HepG2 (cell line): ENCODE results near the gene QSOX1. TPM values are rescaled to one million over a fixed set of nuclear protein-coding genes. Genes with fewer than 3 reads are reported as not detected.

Experiments used
- HDAC1 ChIP-seq: sonication (generic); formaldehyde crosslinking; IDR thresholded peaks from 2 replicates; pipeline ENCODE4 v1.5.1; 2020; ENCODE audit warnings: mild to moderate bottlenecking, missing genetic modification reagents
- HIC2 ChIP-seq: sonication (generic); formaldehyde crosslinking; IDR thresholded peaks from 2 replicates; pipeline ENCODE4 v1.9.0; 2022; ENCODE audit warnings: low read depth, missing genetic modification reagents
- MED1 ChIP-seq: sonication (generic); formaldehyde crosslinking; IDR thresholded peaks from 2 replicates; pipeline ENCODE4 v1.4.0; 2020; ENCODE audit warnings: missing genetic modification reagents
- POLR2AphosphoS5 ChIP-seq: IDR thresholded peaks from 2 replicates; pipeline ENCODE4 v1.6.1; 2012; ENCODE audit warnings: low read depth, low read length
- RXRA ChIP-seq: sonication (generic); formaldehyde crosslinking; IDR thresholded peaks from 2 replicates; pipeline ENCODE4 v1.5.1; 2020; ENCODE audit warnings: missing genetic modification reagents
- SMYD3 ChIP-seq: sonication (generic); formaldehyde crosslinking; IDR thresholded peaks from 2 replicates; pipeline ENCODE4 v1.8.1; 2023; ENCODE audit warnings: mild to moderate bottlenecking, missing genetic modification reagents
- SOX13 ChIP-seq, 3 experiments: fragments of 450-650 bp in 1 of 3; sonication (generic) in 1 of 3; formaldehyde crosslinking in 1 of 3; IDR thresholded peaks in 2 of 3; conservative IDR thresholded peaks in 1 of 3; 2 replicates each; pipeline versions ENCODE4 v1.5.0 to v1.6.1; 2016 to 2020; ENCODE audit warnings: antibody characterized with exemption in 1 of 3, mild to moderate bottlenecking in 1 of 3, missing compliant biosample characterization in 1 of 3, missing genetic modification reagents in 1 of 3, moderate library complexity in 1 of 3
- YEATS2 ChIP-seq: sonication (generic); formaldehyde crosslinking; IDR thresholded peaks from 2 replicates; pipeline ENCODE4 v1.4.0; 2020; ENCODE audit warnings: missing genetic modification reagents, borderline replicate concordance
- ZNF24 ChIP-seq: fragments of 450-650 bp; IDR thresholded peaks from 2 replicates; pipeline ENCODE4 v1.6.1; 2017; ENCODE audit warnings: antibody characterized with exemption, mild to moderate bottlenecking
- ZNF296 ChIP-seq: sonication (generic); formaldehyde crosslinking; conservative IDR thresholded peaks from 2 replicates; pipeline ENCODE4 v1.5.0; 2020; ENCODE audit warnings: mild to moderate bottlenecking, missing genetic modification reagents
- ZNF33A ChIP-seq: sonication (generic); formaldehyde crosslinking; IDR thresholded peaks from 2 replicates; pipeline ENCODE4 v1.5.1; 2020; ENCODE audit warnings: missing genetic modification reagents, mild to moderate bottlenecking, moderate library complexity, borderline replicate concordance
- ZNF839 ChIP-seq: sonication (generic); formaldehyde crosslinking; IDR thresholded peaks from 2 replicates; pipeline ENCODE4 v1.4.0; 2020; ENCODE audit warnings: missing genetic modification reagents, mild to moderate bottlenecking, borderline replicate concordance
- ZSCAN30 ChIP-seq: sonication (generic); formaldehyde crosslinking; IDR thresholded peaks from 2 replicates; pipeline ENCODE4 v1.5.0; 2020; ENCODE audit warnings: mild to moderate bottlenecking, missing genetic modification reagents
- polyA plus RNA-seq, 8 experiments: library from polyadenylated mRNA; depleted of rRNA in 3 of 8; stranded (reverse) in 7 of 8; unstranded in 1 of 8; fragments of >200 nt; fragmentation: Illumina TruSeq in 4 of 8; extraction: Trizol in 4 of 8; gene quantifications; 2 replicates each; pipeline versions ENCODE4 v1.2.1 to v1.2.3, GENCODE V29; 2011 to 2016; ENCODE audit warnings: low read depth in 4 of 8, missing spikeins in 1 of 8, mixed read lengths in 1 of 8; ENCODE audit not compliant: insufficient read depth in 1 of 8
- total RNA-seq, 5 experiments: library from RNA; depleted of rRNA; stranded (reverse); fragments of >200 nt; fragmentation: Illumina TruSeq; extraction: Trizol; gene quantifications; 2 replicates each; pipeline ENCODE4 v1.2.3, GENCODE V29; 2016; ENCODE audit warnings: low read depth in 1 of 5
- TF ChIP-seq, protein P1 (sequence below): sonication (generic); formaldehyde crosslinking; IDR thresholded peaks from 2 replicates; pipeline ENCODE4 v1.4.0; 2020; ENCODE audit warnings: mild to moderate bottlenecking, missing genetic modification reagents, borderline replicate concordance
- TF ChIP-seq, protein P2 (sequence below): sonication (generic); formaldehyde crosslinking; IDR thresholded peaks from 2 replicates; pipeline ENCODE4 v1.5.0; 2020; ENCODE audit warnings: mild to moderate bottlenecking, missing genetic modification reagents, borderline replicate concordance

QSOX1 gene
- total and polyA plus RNA-seq, 2 of the 13 experiments (the other 11 are each of a cell fraction or from before 2014, with no cell fraction given), result 6.8 to 40.2 TPM

GRCh38 chr1:180116964-180117763 is 37.5 kb upstream of the QSOX1 start (continued):
- TF ChIP-seq HIC2 (CRISPR knock-in tag) (peak; percentile 99), ZNF33A (CRISPR knock-in tag) (no peak), ZSCAN30 (CRISPR knock-in tag) (no peak), RXRA (CRISPR knock-in tag) (peak; percentile 92), POLR2AphosphoS5 (no peak), SMYD3 (CRISPR knock-in tag) (no peak), ZNF296 (CRISPR knock-in tag) (no peak), SOX13 (IDR thresholded peaks at IDR 0.05) (peak; percentile 36; the same call in 1 of the 2 replicates), SOX13 (CRISPR knock-in tag; conservative IDR thresholded peaks at IDR 0.05 in 1 of 2, IDR thresholded peaks at IDR 0.05 in 1 of 2) (peak in 1 of 2 experiments; percentile 84; a peak in 2 of 4 replicates), ZNF24 (no peak), YEATS2 (CRISPR knock-in tag) (no peak), HDAC1 (CRISPR knock-in tag) (peak; percentile 84), ZNF839 (CRISPR knock-in tag) (no peak), MED1 (CRISPR knock-in tag) (peak; percentile 94)
- TF ChIP-seq, protein P1, sequence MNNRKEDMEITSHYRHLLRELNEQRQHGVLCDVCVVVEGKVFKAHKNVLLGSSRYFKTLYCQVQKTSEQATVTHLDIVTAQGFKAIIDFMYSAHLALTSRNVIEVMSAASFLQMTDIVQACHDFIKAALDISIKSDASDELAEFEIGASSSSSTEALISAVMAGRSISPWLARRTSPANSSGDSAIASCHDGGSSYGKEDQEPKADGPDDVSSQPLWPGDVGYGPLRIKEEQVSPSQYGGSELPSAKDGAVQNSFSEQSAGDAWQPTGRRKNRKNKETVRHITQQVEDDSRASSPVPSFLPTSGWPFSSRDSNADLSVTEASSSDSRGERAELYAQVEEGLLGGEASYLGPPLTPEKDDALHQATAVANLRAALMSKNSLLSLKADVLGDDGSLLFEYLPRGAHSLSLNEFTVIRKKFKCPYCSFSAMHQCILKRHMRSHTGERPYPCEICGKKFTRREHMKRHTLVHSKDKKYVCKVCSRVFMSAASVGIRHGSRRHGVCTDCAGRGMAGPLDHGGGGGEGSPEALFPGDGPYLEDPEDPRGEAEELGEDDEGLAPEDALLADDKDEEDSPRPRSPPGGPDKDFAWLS, result no peak
- TF ChIP-seq, protein P2, sequence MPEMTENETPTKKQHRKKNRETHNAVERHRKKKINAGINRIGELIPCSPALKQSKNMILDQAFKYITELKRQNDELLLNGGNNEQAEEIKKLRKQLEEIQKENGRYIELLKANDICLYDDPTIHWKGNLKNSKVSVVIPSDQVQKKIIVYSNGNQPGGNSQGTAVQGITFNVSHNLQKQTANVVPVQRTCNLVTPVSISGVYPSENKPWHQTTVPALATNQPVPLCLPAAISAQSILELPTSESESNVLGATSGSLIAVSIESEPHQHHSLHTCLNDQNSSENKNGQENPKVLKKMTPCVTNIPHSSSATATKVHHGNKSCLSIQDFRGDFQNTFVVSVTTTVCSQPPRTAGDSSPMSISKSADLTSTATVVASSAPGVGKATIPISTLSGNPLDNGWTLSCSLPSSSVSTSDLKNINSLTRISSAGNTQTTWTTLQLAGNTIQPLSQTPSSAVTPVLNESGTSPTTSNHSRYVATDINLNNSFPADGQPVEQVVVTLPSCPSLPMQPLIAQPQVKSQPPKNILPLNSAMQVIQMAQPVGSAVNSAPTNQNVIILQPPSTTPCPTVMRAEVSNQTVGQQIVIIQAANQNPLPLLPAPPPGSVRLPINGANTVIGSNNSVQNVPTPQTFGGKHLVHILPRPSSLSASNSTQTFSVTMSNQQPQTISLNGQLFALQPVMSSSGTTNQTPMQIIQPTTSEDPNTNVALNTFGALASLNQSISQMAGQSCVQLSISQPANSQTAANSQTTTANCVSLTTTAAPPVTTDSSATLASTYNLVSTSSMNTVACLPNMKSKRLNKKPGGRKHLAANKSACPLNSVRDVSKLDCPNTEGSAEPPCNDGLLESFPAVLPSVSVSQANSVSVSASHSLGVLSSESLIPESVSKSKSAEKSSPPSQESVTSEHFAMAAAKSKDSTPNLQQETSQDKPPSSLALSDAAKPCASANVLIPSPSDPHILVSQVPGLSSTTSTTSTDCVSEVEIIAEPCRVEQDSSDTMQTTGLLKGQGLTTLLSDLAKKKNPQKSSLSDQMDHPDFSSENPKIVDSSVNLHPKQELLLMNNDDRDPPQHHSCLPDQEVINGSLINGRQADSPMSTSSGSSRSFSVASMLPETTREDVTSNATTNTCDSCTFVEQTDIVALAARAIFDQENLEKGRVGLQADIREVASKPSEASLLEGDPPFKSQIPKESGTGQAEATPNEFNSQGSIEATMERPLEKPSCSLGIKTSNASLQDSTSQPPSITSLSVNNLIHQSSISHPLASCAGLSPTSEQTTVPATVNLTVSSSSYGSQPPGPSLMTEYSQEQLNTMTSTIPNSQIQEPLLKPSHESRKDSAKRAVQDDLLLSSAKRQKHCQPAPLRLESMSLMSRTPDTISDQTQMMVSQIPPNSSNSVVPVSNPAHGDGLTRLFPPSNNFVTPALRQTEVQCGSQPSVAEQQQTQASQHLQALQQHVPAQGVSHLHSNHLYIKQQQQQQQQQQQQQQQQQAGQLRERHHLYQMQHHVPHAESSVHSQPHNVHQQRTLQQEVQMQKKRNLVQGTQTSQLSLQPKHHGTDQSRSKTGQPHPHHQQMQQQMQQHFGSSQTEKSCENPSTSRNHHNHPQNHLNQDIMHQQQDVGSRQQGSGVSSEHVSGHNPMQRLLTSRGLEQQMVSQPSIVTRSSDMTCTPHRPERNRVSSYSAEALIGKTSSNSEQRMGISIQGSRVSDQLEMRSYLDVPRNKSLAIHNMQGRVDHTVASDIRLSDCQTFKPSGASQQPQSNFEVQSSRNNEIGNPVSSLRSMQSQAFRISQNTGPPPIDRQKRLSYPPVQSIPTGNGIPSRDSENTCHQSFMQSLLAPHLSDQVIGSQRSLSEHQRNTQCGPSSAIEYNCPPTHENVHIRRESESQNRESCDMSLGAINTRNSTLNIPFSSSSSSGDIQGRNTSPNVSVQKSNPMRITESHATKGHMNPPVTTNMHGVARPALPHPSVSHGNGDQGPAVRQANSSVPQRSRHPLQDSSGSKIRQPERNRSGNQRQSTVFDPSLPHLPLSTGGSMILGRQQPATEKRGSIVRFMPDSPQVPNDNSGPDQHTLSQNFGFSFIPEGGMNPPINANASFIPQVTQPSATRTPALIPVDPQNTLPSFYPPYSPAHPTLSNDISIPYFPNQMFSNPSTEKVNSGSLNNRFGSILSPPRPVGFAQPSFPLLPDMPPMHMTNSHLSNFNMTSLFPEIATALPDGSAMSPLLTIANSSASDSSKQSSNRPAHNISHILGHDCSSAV (CRISPR knock-in tag), result no peak
